HL-60/S4 treated with retinoic acid at 250 ng/mL for 4 days and 3 days (cell line): Measurements from ENCODE around the gene PYGB.
"Not testable (repeated sequence)": the region's sequence is repeated elsewhere in the genome, so short reads cannot be mapped to it uniquely, and the experiment has no call there.

Source experiments
- in situ Hi-C: fragments of 300-500 bp; cut with MboI; formaldehyde crosslinking; loops from 2 replicates; pipeline ENCODE4 v1.7.0; 2022; ENCODE audit warnings: low sequenced_read_pairs

PYGB gene

DNA sequence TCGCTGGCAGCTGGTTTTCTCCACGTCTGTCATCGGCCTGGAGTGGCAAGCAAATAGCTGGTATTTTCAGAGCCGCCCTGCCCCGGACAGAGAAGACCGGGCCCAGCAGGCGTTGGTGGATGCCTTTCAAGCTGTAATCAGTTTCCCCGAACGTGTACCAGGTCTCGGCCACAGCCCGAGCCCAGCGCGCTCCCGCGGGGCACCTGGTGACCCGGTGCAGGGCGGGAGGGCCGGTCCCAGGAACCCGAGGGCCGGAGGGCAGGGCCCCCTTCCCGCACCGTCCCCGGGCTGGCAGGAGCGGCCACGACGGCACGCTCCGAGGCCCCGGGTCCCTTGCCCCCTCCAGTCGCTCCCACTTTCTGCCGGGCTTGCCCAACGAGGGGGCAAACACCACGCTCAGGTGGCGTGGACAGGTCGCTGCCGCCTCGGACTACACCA, 348 bp upstream of the PYGB start:
- in situ Hi-C loops: no loop called here

DNA sequence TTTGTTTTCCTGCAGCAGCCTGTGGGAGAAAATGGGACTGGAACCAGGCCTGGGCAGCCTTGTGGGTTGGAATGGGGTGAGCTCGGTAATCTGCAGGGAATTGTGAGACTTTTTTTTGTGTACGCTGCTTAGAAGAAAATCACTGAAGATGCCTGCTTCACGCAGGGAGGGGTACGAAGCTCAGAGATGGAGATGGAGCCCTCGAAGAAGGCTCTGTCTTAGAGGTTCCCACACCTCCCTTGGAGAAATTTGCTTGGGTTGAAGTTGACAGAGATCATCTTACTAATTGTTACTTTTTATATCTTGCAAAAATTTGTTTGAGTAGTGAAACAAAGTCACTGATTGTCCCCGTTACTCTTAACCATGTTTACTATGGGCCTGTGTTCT, 894 bp downstream of the PYGB start:
- in situ Hi-C loops: no loop called here

DNA sequence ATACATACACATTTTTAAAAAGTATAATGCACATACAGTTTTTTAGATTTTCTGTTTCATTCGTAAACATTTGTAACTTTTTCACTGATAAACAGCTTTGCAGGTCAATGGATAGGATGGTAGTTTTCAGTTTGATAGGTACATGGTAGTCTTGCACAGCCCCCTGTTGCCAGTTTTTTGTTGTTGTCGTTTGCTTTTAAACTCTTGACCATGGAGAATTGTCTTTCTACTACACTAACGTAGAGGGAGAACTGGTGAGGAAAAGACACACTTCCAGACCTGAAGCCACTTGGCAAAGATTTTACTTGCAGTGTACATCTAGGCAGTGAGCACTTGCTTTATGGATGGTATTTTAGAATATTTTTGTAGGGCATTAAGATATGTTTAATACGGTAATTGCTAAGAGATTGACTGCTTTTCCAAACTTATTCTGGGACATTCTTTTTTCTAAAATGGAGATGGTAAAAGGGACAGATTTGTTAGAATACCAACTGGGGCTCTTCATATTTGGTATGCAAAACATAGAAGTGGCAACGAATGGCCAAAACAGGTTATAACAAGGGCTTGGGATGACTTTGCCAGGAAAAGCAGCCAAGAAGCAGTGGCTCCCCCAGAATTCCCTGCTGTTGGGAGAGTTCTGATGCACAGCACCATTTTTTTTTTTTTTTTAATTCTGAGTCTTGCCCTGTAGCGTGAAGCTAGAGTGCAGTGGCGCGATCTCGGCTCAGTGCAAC, 1.5 kb downstream of the PYGB start:
- in situ Hi-C loops: no loop called here

DNA sequence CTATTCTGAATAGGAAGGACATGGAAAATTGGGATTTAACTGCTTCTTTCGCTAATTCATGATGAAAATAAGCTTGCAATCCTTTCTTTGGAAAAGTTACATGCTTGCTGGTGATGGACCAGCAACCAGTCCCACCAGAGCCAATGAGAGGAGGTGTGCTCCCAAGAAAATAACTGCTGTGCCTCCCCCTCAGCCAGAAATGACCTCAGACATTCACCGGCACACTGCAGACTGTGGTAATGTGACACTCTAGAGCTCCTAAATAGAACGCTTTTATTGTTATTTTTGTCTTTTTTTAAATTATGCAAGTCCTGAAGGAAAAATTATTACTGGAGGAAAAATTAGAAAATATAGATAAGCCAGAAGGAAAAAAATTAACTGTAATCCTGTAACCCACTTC, 2.6 kb downstream of the PYGB start:
- in situ Hi-C loops: no loop called here

DNA sequence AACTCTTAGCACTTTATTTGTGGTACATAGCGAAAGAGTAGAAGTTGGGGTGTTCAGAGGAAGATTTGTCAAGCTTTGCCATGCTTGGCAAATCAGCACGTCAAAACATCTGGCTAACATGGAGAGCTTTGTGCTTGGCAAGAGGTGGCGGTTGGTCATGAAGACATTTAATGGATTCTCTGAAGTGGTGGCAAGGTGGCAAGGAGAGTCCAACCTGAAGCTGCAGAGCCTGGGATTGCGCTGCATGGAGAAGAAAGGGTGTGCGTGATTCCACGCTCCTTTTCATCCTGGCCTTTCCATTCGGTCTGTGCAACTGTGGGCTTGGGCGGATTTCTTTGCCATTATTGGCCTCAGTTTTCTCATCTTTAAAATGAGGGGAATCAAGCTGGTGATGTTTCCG, 3.1 kb downstream of the PYGB start:
- in situ Hi-C loops: no loop called here

DNA sequence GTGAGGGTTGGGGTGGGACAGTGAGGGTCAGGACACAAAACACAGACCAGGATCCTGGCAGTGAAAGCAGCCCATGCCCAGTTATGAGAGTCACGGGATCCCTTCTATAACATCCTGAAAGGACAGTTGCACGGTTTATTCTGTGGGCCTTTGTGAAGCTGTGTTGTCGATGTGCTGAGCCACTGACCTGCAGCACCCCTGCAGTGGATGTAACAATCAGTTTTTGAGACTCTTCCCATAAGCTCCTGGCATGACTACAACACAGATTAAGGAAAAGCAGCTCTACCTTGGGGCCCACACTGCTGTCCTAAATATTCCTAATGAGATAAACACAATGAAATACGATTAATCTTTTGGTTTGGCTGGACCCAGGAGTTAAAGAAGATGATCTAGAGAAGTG, 3.7 kb downstream of the PYGB start:
- in situ Hi-C loops: no loop called here

DNA sequence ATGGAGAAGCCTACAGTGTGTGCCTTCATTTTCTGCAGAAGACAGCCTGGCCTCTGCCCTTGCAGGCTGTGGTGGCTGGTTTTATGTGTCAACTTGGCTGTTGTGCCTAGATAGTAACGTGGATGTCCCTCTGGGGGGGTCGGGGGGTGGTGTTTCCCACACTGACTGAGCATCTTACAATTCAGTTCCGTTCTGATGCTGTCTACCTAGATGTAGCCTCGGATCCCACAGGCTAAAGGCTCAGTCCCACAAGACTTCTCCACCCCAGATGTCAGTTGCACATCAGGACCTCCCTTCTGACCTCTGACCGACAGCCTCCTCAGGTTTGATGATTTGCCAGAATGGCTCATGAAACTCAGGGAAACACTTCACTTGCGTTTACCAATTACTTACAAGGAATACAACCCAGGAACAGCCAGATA, 4.4 kb downstream of the PYGB start:
- in situ Hi-C loops: no loop called here

DNA sequence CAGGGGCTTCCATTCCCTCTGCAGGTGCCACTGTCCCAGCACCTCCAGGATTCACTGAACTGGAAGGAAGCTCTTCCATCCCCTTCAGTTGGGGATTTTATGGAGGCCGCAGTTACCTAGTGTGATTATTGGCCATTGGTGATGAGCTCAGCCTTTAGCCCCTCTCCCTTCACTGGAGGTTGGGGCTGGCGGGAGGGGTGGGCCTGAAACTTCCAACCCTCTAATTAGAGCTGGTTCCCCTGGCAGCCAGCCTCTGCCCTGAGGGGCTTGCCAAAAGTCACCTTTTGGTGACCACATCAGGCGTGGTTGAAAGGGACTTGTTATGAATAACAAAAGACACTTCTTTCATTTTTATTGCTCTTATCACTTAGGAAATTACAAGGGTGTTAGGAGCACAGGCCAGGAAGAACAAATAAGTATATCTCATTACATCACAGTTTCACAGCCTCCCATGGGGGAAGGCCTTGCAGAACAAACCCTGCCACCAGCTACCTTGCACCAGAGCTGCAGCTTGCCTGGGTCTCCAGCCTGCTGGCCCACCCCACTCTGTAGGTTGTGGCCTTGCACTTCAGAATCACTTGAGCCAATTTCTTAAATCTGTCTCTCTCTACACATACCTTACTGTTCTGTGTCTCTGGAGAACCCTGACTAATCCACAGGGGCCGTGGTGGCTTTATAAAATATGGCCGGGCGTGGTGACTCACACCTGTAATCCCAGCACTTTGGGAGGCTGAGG, 5.0 kb downstream of the PYGB start:
- in situ Hi-C loops: no loop called here

DNA sequence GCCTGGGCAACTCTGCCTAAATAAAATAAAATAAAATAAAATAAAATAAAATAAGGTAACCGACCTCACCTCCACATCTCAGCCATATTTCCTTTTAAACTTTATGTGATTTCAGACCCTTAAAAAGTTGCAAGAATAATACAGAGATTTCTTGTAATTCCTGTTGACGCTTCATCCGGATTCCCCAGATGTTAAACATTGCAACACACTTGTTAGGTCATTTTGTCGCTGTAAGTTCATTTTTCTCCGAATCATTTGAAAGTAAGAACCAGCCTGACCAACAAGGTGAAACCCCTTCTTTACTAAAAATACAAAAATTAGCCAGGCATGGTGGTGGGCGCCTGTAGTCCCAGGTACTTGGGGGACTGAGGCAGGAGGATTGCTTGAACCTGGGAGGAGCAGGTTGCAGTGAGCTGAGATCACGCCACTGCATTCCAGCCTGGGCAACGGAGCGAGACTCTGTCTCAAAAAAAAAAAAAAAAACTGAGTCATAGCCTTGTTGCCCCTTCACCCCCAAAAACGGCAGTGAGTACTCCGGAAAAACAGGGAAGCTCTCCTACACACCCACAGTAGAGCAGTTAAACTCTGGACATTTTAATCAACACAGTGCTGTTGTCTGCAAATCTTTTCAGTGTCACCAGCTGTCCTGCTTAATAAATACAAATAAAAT, 5.9 kb downstream of the PYGB start:
- in situ Hi-C loops: no loop called here

DNA sequence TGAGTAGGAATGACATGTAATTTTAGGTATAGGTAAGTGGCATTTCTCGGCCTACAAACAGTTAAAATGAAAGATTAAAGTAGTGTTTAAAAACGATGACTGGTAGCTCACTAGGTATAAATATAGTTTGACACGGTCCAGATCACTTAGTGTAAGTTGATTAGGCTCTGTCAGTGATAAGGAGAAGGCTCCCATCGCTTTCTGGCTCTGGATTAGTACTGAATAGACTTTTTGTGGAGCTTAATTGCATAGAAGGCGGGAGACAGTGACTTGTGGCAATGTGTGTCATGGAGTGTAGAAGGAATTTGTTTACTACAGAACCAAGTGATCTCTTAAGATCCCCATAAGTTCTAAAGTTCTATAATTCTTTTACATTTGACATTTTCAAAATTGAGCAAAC, 6.7 kb downstream of the PYGB start:
- in situ Hi-C loops: no loop called here

DNA sequence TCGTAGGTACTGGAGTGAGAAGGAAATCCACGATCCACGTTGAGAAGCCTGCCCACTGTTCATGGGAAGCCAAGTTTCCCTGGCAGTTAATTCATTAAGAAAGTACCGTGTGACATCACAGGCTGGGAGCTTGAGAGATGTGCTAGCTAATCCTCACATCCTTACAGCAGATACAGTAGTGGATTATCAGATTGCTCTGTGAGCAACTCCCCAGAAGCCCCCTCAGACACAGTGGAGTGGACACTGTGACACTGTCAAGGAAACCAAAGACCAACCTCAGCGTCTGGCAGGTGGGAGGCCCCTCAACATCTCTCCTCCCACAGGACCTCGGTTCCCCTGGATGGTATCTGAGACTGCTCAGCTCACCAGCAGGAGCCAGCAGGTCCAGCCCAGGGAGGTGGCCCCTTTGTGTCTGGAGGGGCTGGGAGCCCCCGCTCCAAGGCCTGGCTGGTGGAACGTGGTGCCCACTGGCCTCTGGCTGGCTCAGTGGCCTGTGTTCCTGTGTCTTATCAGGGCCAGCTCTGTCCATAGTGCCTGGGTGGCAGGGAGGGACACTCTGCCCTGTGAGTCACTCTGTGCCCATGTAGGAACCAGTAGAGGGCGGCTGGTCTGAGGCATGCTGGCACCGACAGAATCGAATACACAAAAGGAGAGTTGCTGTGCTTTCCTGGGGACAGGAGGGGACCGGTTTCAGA, 7.2 kb downstream of the PYGB start:
- in situ Hi-C loops: no loop called here

DNA sequence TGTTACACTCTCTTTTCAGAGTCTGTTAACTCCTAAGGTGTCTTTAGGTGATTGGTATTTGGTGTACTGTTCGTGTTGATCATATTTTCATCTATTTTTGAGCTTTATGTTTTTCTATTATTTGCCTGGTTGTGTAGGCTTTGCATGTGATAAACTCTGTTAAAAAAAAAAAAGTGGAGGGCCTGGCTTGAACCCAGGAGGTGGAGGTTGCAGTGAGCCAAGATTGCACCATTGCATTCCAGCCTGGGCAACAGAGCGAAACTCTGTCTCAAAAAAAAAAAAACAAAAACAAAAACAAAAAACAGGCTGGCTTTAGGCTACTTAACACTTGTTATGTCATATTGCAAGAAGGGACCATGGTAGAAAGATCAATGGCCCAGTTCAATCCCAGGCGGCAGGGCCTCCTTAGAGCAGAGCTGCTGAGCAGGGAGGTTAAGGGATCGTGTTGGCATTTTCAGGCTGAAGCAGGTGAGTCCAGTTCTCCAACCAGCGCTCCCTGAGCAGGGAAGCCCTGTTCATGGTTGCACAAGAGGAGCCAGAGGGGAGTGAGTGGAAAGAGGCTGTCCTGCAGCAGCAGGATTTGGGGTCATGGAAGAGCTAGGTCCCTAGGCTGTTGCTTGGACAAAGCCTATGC, 8.5 kb downstream of the PYGB start:
- in situ Hi-C loops: no loop called here

DNA sequence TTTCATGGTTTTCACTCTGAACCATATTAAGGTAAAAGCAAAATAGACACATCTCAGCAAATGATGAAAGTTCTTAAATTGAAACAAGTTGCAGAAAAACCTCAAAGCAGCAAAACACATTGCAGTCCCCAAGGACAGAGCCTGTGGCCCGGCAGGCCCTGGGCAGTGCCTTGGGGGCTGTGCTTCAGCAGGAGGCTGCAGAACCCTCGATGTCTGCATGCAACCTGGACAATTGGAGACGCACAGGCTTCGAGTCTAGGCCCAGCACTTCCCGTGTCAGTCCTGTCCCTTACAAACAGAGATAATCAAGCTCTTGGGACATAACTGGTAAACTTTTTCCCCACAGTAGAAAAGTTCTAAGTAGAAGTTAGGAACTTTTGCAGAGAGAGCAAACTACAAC, 9.2 kb downstream of the PYGB start:
- in situ Hi-C loops: no loop called here

DNA sequence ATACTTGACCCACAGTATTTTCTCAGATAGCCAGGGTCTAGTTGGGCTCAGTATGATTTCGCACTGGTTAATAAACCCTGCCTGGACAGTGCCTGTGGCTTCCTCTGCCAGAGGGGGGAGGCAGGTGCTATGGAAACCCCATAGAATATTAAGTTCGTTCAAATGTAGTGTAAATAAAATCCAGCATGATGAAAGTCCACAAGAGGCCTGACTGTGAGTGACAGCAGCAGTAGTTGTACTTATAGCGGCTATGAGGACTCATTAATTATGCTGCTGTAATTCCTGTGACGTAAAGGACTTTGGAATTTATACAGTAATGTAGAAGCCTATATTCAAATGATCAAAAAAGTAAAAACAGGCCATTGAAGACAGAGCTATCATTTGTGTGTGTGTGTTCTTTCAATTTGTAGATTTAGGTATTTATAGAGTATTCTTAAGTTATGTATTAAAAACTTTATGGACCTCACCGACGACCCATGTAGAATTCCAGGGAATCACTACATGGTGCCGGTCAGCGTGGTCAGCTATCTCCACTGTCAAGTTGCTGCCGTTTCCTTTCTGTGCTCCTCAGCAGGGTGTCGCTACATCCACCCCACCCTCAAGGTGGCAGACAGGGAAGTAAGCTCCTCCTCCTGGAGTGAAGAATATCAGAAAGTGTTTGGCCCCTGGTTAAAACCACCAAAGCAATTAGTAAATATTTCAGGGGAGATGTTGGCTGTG, 10.0 kb downstream of the PYGB start:
- in situ Hi-C loops: no loop called here

DNA sequence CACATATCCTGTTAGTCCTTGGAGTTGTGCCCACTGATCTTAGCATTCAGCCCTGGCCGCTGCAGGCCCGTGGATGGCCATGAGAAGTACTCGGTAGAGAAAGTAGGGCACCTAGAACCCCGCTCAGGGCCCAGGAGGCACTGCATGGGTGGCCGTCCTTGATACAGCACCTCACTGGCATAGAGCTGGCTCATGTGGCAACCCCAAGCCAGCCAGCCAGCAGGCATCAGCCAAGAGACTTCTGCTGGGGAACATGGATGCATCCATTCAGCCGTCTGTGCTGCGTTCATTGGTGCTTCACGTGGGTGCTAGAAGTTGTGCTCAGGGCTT, 10.6 kb downstream of the PYGB start:
- in situ Hi-C loops: no loop called here

DNA sequence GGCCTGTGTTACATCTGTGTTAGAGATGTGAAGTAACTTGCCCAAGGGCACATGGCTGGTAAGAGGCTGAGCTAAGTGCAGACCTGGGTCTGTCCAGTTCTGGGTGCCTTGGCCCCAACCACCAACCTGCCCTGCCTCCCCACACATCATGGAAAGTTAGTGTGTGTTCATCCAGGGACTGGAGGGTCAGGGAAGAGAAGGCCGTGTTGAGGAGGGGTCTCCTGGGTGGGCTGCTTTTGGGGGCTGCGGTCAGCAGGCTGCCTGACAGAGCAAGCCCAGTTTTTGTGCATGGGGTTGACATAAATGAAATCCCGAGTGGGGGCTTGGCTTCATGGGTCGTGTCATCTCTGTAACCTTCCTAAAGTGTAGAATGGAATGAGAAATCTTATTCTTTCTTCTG, 10.9 kb downstream of the PYGB start:
- in situ Hi-C loops: no loop called here

DNA sequence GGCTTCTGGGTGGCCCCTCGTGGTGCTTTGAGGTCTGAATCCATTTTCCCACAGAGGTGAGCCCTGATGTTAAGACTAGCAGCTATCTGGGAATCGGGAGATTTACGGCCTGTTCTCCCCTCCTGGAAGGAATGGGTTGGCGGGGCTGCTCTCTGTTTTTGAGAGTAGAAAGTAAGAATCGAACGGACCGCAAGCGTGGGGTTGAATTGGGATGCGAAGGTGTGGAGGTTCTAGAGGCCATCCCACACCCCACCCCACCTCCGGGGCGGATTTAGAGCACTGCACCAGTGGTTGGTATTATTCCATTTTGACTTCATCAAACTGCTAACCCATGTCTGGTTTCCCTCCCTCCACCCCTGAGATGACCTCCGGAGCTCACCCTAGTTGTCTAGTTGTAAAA, 11.5 kb downstream of the PYGB start:
- in situ Hi-C loops: no loop called here

DNA sequence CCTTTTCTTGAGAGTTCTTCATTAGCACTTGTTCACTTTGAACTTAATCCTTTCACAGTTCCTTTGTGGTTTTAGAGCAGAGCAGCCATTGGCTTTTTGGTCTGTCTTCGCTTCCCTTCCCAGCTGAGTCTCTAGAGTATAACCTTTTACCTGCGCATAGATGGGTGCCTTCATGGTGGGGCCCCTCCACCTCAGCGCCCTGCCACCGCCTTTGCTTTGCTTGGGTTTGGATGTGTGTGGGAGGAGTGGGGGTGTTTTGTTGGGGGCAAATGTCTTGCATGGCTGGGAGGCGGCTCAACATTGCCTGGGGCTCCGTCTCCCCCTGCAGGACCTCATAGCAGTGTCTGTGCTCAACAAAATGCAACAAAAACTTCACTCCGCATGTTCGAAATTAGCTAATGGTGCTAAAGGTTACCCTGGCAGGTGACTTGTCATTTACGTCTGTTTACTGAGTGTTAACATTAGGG, 11.9 kb downstream of the PYGB start:
- in situ Hi-C loops: no loop called here

DNA sequence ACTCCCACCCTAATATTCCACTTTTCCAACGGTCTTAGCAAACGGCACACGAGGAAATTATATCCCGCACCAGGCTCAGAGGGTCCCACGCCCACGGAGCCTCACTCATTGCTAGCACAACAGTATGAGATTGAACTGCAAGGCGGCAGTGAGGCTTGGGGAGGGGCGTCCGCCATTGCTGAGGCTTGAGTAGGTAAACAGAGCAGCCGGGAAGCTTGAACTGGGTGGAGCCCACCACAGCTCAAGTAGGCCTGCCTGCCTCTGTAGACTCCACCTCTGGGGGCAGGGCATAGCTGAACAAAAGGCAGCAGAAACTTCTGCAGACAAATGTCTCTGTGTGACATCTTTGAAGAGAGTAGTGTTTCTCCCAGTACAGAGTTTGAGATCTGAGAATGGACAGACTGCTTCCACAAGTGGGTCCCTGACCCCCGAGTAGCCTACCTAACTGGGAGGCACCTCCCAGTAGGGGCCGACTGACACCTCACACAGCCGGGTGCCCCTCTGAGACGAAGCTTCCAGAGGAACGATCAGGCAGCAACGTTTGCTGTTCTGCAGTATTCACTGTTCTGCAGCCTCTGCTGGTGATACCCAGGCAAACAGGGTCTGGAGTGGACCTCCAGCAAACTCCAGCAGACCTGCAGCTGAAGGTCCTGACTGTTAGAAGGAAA, 13.0 kb downstream of the PYGB start:
- in situ Hi-C loops: not testable (repeated sequence)
